NB4 (cell line): Measurements from ENCODE around the gene NME3.

Experiments used
- POLR2A ChIP-seq: IDR thresholded peaks from 2 replicates; pipeline ENCODE4 v1.6.1; 2011; ENCODE audit warnings: mild to moderate bottlenecking; ENCODE audit not compliant: insufficient read length; ENCODE audit errors: extremely low read depth
- TF ChIP-seq, protein P1 (sequence below): IDR thresholded peaks from one replicate; pipeline ENCODE4 v1.5.1; 2012; ENCODE audit warnings: low read depth, low read length

DNA sequence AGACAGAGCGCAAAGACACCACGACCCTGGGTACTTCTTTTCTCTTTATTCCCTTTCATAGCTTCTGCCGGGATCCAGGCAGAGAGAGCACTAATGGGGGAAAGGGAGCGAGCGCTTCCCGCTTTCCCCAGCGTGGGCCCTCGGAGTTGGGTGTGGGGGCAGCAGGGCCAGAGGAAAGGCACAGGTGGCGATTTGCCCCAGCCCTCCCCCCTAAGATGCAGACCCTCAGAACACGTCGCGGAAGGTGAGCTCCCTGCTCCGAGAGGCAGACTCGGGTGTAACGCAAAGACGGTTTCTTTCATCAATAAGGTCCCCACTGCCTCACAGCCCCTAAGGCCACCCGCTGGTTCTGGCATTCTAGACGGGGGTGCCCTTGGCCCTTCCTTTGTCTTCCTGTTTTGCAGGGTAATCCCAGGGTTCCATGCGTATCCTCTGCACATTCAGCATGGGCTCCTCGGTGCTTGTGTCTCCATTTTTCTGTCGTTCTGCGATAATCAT, 570 bp upstream of the NME3 start:
- TF ChIP-seq, protein P1, sequence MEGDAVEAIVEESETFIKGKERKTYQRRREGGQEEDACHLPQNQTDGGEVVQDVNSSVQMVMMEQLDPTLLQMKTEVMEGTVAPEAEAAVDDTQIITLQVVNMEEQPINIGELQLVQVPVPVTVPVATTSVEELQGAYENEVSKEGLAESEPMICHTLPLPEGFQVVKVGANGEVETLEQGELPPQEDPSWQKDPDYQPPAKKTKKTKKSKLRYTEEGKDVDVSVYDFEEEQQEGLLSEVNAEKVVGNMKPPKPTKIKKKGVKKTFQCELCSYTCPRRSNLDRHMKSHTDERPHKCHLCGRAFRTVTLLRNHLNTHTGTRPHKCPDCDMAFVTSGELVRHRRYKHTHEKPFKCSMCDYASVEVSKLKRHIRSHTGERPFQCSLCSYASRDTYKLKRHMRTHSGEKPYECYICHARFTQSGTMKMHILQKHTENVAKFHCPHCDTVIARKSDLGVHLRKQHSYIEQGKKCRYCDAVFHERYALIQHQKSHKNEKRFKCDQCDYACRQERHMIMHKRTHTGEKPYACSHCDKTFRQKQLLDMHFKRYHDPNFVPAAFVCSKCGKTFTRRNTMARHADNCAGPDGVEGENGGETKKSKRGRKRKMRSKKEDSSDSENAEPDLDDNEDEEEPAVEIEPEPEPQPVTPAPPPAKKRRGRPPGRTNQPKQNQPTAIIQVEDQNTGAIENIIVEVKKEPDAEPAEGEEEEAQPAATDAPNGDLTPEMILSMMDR = no peak
- no peak for TF ChIP-seq POLR2A
